HEK293 (cell line): ENCODE measurements around the gene EHD2.

Source experiments
- BCL11B ChIP-seq: fragments of 450-650 bp; formaldehyde crosslinking; IDR thresholded peaks from 2 replicates; pipeline ENCODE4 v1.5.1; 2016; ENCODE audit warnings: low read depth, missing biosample characterization, missing genetic modification characterization
- RBAK ChIP-seq: fragments of 450-650 bp; formaldehyde crosslinking; IDR thresholded peaks from 2 replicates; pipeline ENCODE4 v1.5.1; 2016; ENCODE audit warnings: missing biosample characterization, missing genetic modification characterization
- SCRT2 ChIP-seq: fragments of 450-650 bp; formaldehyde crosslinking; IDR thresholded peaks from 2 replicates; pipeline ENCODE4 v1.5.1; 2016; ENCODE audit warnings: missing biosample characterization, missing genetic modification characterization
- ZBTB8A ChIP-seq: fragments of 450-650 bp; formaldehyde crosslinking; IDR thresholded peaks from 2 replicates; pipeline ENCODE4 v1.5.1; 2016; ENCODE audit warnings: missing biosample characterization, missing genetic modification characterization
- ZEB2 ChIP-seq: fragments of 450-650 bp; formaldehyde crosslinking; IDR thresholded peaks from 2 replicates; pipeline ENCODE4 v1.5.1; 2016; ENCODE audit warnings: missing biosample characterization, missing genetic modification characterization
- ZNF433 ChIP-seq: fragments of 450-650 bp; formaldehyde crosslinking; IDR thresholded peaks from 2 replicates; pipeline ENCODE4 v1.5.1; 2016; ENCODE audit warnings: missing biosample characterization, missing genetic modification characterization, low read depth
- ZNF48 ChIP-seq: fragments of 450-650 bp; formaldehyde crosslinking; IDR thresholded peaks from 2 replicates; pipeline ENCODE4 v1.5.1; 2016; ENCODE audit warnings: missing biosample characterization, missing genetic modification characterization
- ZNF560 ChIP-seq: fragments of 450-650 bp; formaldehyde crosslinking; IDR thresholded peaks from 2 replicates; pipeline ENCODE4 v1.5.1; 2017; ENCODE audit warnings: missing biosample characterization, missing genetic modification characterization, borderline replicate concordance
- TF ChIP-seq, protein P1 (sequence below): fragments of 450-650 bp; formaldehyde crosslinking; IDR thresholded peaks from 2 replicates; pipeline ENCODE4 v1.5.1; 2016; ENCODE audit warnings: missing biosample characterization, missing genetic modification characterization

DNA sequence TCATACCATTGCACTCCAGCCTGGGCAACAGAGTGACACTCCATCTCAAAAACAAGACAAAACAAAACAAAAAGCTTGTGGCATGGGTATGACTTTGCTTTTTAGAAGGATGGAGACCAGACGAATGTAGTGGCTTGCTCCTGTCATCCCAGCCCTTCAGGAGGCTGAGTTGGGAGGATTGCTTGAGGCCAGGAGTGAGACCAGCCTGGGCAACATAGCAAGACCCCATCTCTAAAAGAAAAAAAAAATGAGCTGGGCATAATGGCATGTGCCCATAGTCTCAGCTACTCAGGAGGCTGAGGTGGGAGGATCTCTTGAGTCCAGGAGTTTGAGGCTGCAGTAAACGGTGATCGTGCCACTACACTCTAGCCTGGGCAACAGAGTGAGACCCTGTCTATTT is 48.9 kb downstream of the EHD2 start:
- TF ChIP-seq ZNF48 (no peak), ZNF560 (no peak), BCL11B (tag by site-specific recombination) (no peak), ZNF433 (tag by site-specific recombination) (no peak), SCRT2 (tag by site-specific recombination) (no peak), RBAK (no peak), ZEB2 (tag by site-specific recombination) (no peak), ZBTB8A (tag by site-specific recombination) (no peak)
- TF ChIP-seq, protein P1, sequence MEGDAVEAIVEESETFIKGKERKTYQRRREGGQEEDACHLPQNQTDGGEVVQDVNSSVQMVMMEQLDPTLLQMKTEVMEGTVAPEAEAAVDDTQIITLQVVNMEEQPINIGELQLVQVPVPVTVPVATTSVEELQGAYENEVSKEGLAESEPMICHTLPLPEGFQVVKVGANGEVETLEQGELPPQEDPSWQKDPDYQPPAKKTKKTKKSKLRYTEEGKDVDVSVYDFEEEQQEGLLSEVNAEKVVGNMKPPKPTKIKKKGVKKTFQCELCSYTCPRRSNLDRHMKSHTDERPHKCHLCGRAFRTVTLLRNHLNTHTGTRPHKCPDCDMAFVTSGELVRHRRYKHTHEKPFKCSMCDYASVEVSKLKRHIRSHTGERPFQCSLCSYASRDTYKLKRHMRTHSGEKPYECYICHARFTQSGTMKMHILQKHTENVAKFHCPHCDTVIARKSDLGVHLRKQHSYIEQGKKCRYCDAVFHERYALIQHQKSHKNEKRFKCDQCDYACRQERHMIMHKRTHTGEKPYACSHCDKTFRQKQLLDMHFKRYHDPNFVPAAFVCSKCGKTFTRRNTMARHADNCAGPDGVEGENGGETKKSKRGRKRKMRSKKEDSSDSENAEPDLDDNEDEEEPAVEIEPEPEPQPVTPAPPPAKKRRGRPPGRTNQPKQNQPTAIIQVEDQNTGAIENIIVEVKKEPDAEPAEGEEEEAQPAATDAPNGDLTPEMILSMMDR (tag by site-specific recombination): no peak
